ACC112 (cell line): ENCODE data around the gene GPRIN3.
A peak's percentile ranks its signal among the peaks of the same experiment; 100 is the strongest.
"Not testable (repeated sequence)": the region's sequence is repeated elsewhere in the genome, so short reads cannot be mapped to it uniquely, and the experiment has no call there.

Experiments used
- H2AFZ ChIP-seq: fragments of 200-600 bp; sonication (generic); one replicate; pipeline ENCODE4 v1.6.0; 2017; ENCODE audit warnings: antibody characterized with exemption, low read length; ENCODE audit not compliant: unreplicated experiment
- H3K27ac ChIP-seq: fragments of 200-600 bp; sonication (generic); 2 replicates; pipeline ENCODE4 v1.5.1; 2014; ENCODE audit warnings: low read depth, mild to moderate bottlenecking, antibody characterized with exemption, low read length, moderate library complexity
- H3K27me3 ChIP-seq: fragments of 200-600 bp; sonication (generic); 2 replicates; pipeline ENCODE4 v1.6.1; 2014; ENCODE audit warnings: mild to moderate bottlenecking, antibody characterized with exemption, low read length, moderate library complexity, mixed read lengths; ENCODE audit not compliant: insufficient read depth
- H3K36me3 ChIP-seq: fragments of 200-600 bp; sonication (generic); 2 replicates; pipeline ENCODE4 v1.6.1; 2016; ENCODE audit warnings: mild to moderate bottlenecking, antibody characterized with exemption, low read length, moderate library complexity, mixed read lengths; ENCODE audit not compliant: insufficient read depth
- H3K4me1 ChIP-seq: fragments of 200-600 bp; sonication (generic); one replicate; pipeline ENCODE4 v1.6.1; 2016; ENCODE audit warnings: low read length, mixed read lengths; ENCODE audit not compliant: insufficient read depth, unreplicated experiment, control insufficient read depth
- H3K4me3 ChIP-seq: fragments of 200-600 bp; sonication (generic); 2 replicates; pipeline ENCODE4 v1.5.1; 2014; ENCODE audit warnings: mild to moderate bottlenecking, low read depth, low read length
- H3K79me2 ChIP-seq: fragments of 200-600 bp; sonication (generic); one replicate; pipeline ENCODE4 v1.6.0; 2016; ENCODE audit warnings: low read length; ENCODE audit not compliant: control insufficient read depth, unreplicated experiment, insufficient read depth

The GPRIN3 gene

GRCh38 chr4:89314291-89314690, 6.7 kb upstream of the GPRIN3 start:
- Histone ChIP-seq H3K4me1 (no peaks in the 10 kb centered on the region), H2AFZ (no peak overlapping the region), H3K79me2 (no peaks in the 10 kb centered on the region), H3K4me3 (no peak overlapping the region), H3K36me3 (no peaks in the 10 kb centered on the region), H3K27me3 (peaks cover 7% of the 10 kb centered on the region; the same call in 1 of the 2 replicates), H3K27ac (no peak overlapping the region)

GRCh38 chr4:89312066-89312465, 4.5 kb upstream of the GPRIN3 start:
- H3K4me1 ChIP-seq = no peaks in the 10 kb centered on the region
- no peaks in the 10 kb centered on the region for H3K79me2 ChIP-seq
- H3K36me3 ChIP-seq = no peaks in the 10 kb centered on the region
- H3K27ac ChIP-seq = no peak overlapping the region
- peaks cover 23% of the 10 kb centered on the region for H3K27me3 ChIP-seq
- no peak overlapping the region for H2AFZ ChIP-seq
- no peak overlapping the region for H3K4me3 ChIP-seq

- Histone ChIP-seq H3K4me1 (no peaks in the 10 kb centered on the region), H3K27me3 (peaks cover 29% of the 10 kb centered on the region), H2AFZ (no peak overlapping the region), H3K36me3 (no peaks in the 10 kb centered on the region), H3K79me2 (no peaks in the 10 kb centered on the region), H3K4me3 (no peak overlapping the region), H3K27ac (no peak overlapping the region)
Measured at GRCh38 chr4:89311433-89311832, 3.8 kb upstream of the GPRIN3 start.

GRCh38 chr4:89309154-89309553, 1.6 kb upstream of the GPRIN3 start:
- H3K36me3 ChIP-seq, H3K4me1 ChIP-seq, H2AFZ ChIP-seq, H3K4me3 ChIP-seq, H3K27ac ChIP-seq, H3K79me2 ChIP-seq: not testable (repeated sequence)
- H3K27me3 ChIP-seq = peaks cover 48% of the 10 kb centered on the region

GRCh38 chr4:89308161-89308500, 531 bp upstream of the GPRIN3 start:
- no peaks in the 10 kb centered on the region for H3K36me3 ChIP-seq
- peaks cover 52% of the 10 kb centered on the region for H3K27me3 ChIP-seq
- no peaks in the 10 kb centered on the region for H3K79me2 ChIP-seq
- peak overlapping the region; percentile 50 for H3K4me3 ChIP-seq
- H3K27ac ChIP-seq = no peak overlapping the region
- no peaks in the 10 kb centered on the region for H3K4me1 ChIP-seq
- H2AFZ ChIP-seq = no peak overlapping the region

GRCh38 chr4:89307178-89307445, 488 bp downstream of the GPRIN3 start:
- H2AFZ ChIP-seq = no peak overlapping the region
- no peak overlapping the region for H3K27ac ChIP-seq
- H3K36me3 ChIP-seq = no peaks in the 10 kb centered on the region
- H3K4me1 ChIP-seq = no peaks in the 10 kb centered on the region
- peak overlapping the region; percentile 50; the same call in 1 of the 2 replicates for H3K4me3 ChIP-seq
- no peaks in the 10 kb centered on the region for H3K79me2 ChIP-seq
- H3K27me3 ChIP-seq = peaks cover 59% of the 10 kb centered on the region

- Histone ChIP-seq H2AFZ (no peak overlapping the region), H3K36me3 (no peaks in the 10 kb centered on the region), H3K4me3 (no peak overlapping the region), H3K79me2 (no peaks in the 10 kb centered on the region), H3K27ac (no peak overlapping the region), H3K4me1 (no peaks in the 10 kb centered on the region), H3K27me3 (peaks cover 64% of the 10 kb centered on the region)
Measured at GRCh38 chr4:89306486-89307177, 968 bp downstream of the GPRIN3 start.

- no peak overlapping the region for H3K4me3 ChIP-seq
- no peak overlapping the region for H2AFZ ChIP-seq
- H3K36me3 ChIP-seq = no peaks in the 10 kb centered on the region
- H3K4me1 ChIP-seq = no peaks in the 10 kb centered on the region
- no peak overlapping the region for H3K27ac ChIP-seq
- peaks cover 70% of the 10 kb centered on the region for H3K27me3 ChIP-seq
- no peaks in the 10 kb centered on the region for H3K79me2 ChIP-seq
Measured at GRCh38 chr4:89305712-89306437, 1.7 kb downstream of the GPRIN3 start.

- no peaks in the 10 kb centered on the region for H3K4me1 ChIP-seq
- peaks cover 71% of the 10 kb centered on the region for H3K27me3 ChIP-seq
- H2AFZ ChIP-seq = no peak overlapping the region
- no peak overlapping the region for H3K27ac ChIP-seq
- no peak overlapping the region for H3K4me3 ChIP-seq
- H3K79me2 ChIP-seq = no peaks in the 10 kb centered on the region
- H3K36me3 ChIP-seq = no peaks in the 10 kb centered on the region
Measured at GRCh38 chr4:89305028-89305427, 2.6 kb downstream of the GPRIN3 start.

- H3K4me3 ChIP-seq = no peak overlapping the region
Measured at GRCh38 chr4:89303814-89304388, 3.7 kb downstream of the GPRIN3 start.

GRCh38 chr4:89303177-89303576, 4.4 kb downstream of the GPRIN3 start:
- no peaks in the 10 kb centered on the region for H3K4me1 ChIP-seq
- no peak overlapping the region for H3K4me3 ChIP-seq
- no peaks in the 10 kb centered on the region for H3K36me3 ChIP-seq
- H3K79me2 ChIP-seq = no peaks in the 10 kb centered on the region
- H3K27ac ChIP-seq = no peak overlapping the region
- H2AFZ ChIP-seq = no peak overlapping the region
- peaks cover 80% of the 10 kb centered on the region for H3K27me3 ChIP-seq

More at GRCh38 chr4:89303814-89304388, 3.7 kb downstream of the GPRIN3 start:
- Histone ChIP-seq H3K27me3 (peaks cover 83% of the 10 kb centered on the region), H3K27ac (no peak overlapping the region), H3K4me1 (no peaks in the 10 kb centered on the region), H2AFZ (no peak overlapping the region), H3K36me3 (no peaks in the 10 kb centered on the region), H3K79me2 (no peaks in the 10 kb centered on the region)
